PC-3 (cell line): Measurements from ENCODE around the gene VAT1.

Source experiments
- EZH2 ChIP-seq: fragments of 300-600 bp; sonication (generic); IDR thresholded peaks from one replicate; pipeline ENCODE4 v1.6.1; 2017; ENCODE audit warnings: antibody characterized with exemption, mild to moderate bottlenecking, low read length; ENCODE audit not compliant: unreplicated experiment
- EZH2phosphoT487 ChIP-seq: fragments of 300-600 bp; sonication (generic); IDR thresholded peaks from 2 replicates; pipeline ENCODE4 v1.6.1; 2018; ENCODE audit warnings: mild to moderate bottlenecking, antibody characterized with exemption, low read length, borderline replicate concordance
- TF ChIP-seq, protein P1 (sequence below): fragments of 300-600 bp; sonication (generic); conservative IDR thresholded peaks from 2 replicates; pipeline ENCODE4 v1.5.1; 2017; ENCODE audit warnings: antibody characterized with exemption, low read depth, mild to moderate bottlenecking, low read length

DNA sequence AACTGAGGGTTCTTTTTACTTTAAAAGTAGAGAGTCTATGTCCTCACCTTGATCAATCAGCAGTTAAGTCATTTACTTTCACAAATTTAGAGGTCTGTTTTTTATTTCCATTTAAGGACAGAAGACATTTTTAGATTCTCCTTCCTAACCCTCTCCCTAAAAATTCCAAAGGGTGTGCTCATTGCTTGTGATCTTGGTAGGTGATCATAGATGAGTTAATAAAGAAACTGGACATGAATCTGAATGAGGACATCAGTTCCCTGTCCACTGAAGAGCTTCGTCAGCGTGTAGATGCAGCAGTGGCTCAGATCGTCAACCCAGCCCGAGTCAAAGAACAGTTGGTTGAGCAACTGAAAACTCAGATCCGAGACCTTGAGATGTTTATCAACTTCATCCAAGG, 33.0 kb downstream of the VAT1 start:
- TF ChIP-seq, protein P1, sequence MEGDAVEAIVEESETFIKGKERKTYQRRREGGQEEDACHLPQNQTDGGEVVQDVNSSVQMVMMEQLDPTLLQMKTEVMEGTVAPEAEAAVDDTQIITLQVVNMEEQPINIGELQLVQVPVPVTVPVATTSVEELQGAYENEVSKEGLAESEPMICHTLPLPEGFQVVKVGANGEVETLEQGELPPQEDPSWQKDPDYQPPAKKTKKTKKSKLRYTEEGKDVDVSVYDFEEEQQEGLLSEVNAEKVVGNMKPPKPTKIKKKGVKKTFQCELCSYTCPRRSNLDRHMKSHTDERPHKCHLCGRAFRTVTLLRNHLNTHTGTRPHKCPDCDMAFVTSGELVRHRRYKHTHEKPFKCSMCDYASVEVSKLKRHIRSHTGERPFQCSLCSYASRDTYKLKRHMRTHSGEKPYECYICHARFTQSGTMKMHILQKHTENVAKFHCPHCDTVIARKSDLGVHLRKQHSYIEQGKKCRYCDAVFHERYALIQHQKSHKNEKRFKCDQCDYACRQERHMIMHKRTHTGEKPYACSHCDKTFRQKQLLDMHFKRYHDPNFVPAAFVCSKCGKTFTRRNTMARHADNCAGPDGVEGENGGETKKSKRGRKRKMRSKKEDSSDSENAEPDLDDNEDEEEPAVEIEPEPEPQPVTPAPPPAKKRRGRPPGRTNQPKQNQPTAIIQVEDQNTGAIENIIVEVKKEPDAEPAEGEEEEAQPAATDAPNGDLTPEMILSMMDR = no peak
- TF ChIP-seq EZH2 (no peak), EZH2phosphoT487 (no peak)
